Measurements from ENCODE around the gene PCNT.

DNA sequence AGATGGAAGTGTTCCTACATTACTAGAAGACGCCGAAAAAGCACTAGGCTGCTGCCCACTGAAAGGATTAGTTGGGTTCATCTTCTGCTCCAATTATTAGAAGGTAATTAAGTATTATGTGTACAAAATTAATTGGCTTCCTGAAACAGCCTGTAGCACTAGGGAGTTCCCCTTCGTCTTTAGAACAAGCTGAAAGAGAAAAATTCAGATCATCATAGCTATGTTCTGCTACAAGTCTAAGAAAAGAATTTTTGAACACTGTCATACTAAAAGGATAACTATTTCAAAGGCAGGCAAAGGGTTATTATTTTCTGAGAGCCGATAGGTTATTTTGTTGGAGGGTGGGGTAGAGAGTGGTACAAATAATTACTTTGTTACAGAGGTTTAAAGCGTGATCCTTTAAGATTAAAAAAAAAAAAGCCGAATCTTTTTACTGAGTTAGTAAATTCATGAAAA is 38.7 kb upstream of the PCNT start, which contains the start of gene MCM3AP:
- TF ChIP-seq, protein P1, sequence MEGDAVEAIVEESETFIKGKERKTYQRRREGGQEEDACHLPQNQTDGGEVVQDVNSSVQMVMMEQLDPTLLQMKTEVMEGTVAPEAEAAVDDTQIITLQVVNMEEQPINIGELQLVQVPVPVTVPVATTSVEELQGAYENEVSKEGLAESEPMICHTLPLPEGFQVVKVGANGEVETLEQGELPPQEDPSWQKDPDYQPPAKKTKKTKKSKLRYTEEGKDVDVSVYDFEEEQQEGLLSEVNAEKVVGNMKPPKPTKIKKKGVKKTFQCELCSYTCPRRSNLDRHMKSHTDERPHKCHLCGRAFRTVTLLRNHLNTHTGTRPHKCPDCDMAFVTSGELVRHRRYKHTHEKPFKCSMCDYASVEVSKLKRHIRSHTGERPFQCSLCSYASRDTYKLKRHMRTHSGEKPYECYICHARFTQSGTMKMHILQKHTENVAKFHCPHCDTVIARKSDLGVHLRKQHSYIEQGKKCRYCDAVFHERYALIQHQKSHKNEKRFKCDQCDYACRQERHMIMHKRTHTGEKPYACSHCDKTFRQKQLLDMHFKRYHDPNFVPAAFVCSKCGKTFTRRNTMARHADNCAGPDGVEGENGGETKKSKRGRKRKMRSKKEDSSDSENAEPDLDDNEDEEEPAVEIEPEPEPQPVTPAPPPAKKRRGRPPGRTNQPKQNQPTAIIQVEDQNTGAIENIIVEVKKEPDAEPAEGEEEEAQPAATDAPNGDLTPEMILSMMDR (IDR thresholded peaks at IDR 0.05): no peak
- TF ChIP-seq POLR2A (IDR thresholded peaks at IDR 0.05): no peak
